HG02642 (cell line): ENCODE measurements around the gene CUEDC1.
A peak's percentile ranks its signal among the peaks of the same experiment; 100 is the strongest.
"Not testable (repeated sequence)": the region's sequence is repeated elsewhere in the genome, so short reads cannot be mapped to it uniquely, and the experiment has no call there.

Experiments used
- ATAC-seq: cut with Tn5 transposase; IDR thresholded peaks from one replicate; pipeline ENCODE4 v1.9.1; 2021; ENCODE audit warnings: mild to moderate bottlenecking; ENCODE audit not compliant: unreplicated experiment, poor library complexity

The CUEDC1 gene

GRCh38 chr17:57986841-57987580, 31.8 kb upstream of the CUEDC1 start:
- ATAC-seq, result peak; percentile 17

GRCh38 chr17:57985675-57985974, 30.4 kb upstream of the CUEDC1 start:
- ATAC-seq, result no peak

DNA sequence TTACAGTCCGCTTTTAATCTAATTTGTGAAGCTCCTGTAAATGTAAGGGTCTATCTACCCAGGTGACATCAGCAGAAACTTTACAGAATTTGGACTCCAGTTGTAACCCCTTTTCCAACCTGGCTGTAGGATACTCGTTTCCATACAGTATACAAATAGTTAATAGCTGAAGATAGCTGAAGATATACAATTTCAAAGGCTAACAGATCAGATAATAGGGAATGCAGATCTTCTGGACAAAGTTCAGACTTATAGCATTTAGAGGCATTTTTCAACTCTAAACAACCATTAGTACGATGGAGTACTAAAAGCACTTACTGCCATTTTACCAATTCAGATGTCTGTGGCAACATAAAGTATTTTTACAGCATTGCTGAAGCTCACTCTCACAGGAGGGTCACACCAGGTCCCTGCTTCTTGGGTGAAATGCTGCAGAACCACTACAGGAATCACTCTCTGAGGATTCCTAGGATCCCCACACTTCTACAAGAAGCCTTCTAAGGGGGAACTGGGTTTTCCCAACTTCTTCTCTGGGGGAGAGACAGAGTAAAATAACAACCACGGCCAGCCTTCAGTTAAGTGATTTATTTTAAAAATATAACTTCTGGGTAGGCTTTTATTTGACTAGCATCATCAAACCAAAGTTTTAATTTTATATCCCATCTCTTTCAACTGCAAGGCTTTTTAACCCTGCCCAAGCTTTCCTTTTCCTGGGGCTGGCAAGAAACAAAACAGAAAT, 29.9 kb upstream of the CUEDC1 start:
- ATAC-seq, result no peak

DNA sequence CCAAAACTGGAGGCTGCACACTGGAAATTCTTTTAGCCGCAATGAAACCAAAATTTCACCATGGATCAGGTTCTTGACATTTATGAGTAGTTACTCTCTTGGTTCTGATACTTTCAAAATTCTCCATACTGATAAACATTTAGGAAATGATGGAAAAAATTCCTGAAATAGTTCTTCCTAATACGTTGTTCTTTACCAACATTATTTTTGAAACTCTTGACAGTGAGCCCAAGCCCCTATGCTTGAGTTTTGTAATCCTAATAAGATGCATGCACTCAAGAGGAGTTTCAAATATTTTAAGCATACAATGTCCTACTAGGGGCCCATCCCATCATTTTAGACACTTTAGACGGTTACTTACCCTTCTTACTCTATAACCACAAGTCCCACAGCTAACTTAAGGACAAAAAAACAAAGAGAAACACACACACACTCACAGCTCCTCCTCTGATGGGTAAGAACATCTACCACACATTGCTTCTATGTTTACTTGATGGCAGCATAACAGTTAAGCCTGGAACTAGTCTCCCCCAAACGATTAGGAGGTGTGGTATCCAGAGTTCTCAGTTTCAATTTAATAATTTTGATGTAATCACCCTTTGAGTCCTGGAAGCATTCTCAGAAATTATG, 29.2 kb upstream of the CUEDC1 start:
- ATAC-seq, result no peak

DNA sequence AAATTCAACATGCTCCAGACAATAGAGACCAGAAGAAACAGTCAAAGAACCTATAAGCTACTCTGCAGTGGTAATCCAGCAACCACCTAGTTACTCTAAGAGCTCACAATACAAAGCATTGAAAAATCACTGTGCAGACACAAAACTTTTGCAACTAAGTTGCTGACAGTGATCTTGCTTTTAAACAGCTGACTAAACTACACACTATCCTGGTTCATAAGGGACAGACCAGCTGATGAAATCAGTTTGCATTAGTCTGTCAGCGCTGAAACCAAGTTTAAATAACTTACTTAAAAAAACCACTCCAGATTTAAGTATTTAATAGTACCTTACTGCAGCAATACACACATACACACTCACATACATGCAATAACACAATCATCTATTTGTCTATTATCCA, 28.2 kb upstream of the CUEDC1 start:
- ATAC-seq, result no peak

DNA sequence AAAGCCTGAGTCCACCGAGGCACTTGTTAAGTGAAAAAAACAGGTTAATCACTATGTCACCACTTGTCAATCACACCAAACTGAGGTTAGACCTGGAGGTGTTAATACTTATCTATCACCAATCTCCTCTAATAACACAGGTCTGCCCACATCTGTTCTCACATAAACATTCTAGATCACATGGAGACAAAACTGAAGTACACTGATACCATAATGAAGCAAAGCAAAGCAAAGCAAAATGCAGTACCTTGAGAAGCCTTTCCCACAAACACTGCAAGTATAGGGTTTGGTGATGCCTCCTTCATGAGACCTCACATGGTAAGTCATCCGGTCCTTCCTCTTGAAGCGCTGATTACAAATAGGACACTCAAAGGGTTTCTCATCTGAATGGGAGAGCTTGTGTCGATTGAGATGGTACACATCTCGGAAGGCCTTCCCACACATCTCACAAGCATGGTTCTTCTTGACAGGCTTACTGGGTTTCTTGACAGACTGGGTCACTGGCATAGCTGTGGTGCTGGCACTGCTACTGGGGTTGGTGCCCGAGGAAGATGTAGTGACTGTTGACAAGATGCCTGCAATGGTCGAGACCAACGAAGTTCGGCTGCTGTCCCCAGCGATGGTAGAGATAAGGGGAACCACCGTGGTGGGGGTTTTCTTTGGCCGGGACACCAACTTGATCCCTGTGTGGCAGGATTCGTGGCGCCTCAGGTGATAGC, 27.4 kb upstream of the CUEDC1 start:
- no peak for ATAC-seq

DNA sequence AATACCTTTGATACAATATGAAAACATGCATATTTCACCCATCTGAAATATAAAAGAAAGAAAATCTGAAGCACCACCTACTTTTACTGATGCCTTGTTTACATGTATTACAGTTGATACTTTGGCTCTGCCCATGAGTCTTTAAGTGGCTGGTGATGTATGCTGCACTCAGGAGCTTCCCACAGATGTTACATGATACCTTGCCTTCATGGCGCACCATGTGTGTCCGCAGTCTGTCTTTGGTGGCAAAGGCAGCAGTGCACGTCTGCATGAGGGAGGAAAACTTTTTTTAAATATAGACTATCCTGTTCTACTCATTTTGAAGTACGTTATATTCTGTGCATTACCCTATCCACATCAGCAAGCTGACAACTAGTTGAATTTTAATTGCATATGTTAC, 25.3 kb upstream of the CUEDC1 start:
- no peak for ATAC-seq

DNA sequence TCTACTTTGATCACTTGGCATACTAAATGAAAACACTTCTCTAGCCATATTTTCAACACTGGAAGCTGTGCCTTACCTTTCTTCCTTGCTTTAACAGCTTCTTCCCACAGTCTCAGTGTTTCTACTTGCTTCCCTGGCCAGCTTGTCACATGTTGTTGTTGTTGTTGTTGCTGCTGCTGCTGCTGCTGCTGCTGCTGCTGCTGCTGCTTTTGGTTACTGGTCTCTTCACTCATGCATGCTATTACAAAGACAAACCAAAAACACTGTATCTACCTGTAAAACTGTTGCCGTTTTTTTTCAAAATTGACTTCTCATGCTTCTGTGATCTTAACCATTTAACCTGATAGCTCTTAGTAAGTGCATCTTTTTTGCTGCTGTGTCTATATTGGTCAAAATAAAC, 23.9 kb upstream of the CUEDC1 start:
- no peak for ATAC-seq

DNA sequence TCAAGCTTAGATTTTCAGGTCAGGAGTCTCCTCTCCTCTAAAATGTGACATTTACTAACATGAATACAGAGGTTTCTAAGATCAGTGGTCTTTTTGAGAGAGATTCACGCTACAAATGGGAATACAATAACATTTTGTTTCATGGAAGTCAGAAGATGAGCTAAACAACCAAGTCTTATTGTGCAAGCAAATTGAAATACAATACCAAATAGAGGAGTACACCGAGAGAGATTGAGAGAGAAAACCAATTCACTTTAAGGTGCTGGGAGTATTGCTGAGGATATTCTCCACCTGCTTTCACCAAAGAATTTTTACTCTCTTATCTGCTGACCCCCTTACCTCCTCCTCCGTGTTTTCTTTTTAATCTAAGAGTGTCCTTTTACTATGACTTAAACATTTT, 21.4 kb upstream of the CUEDC1 start:
- ATAC-seq, result no peak

GRCh38 chr17:57975044-57975443, 19.8 kb upstream of the CUEDC1 start:
- no peak for ATAC-seq

DNA sequence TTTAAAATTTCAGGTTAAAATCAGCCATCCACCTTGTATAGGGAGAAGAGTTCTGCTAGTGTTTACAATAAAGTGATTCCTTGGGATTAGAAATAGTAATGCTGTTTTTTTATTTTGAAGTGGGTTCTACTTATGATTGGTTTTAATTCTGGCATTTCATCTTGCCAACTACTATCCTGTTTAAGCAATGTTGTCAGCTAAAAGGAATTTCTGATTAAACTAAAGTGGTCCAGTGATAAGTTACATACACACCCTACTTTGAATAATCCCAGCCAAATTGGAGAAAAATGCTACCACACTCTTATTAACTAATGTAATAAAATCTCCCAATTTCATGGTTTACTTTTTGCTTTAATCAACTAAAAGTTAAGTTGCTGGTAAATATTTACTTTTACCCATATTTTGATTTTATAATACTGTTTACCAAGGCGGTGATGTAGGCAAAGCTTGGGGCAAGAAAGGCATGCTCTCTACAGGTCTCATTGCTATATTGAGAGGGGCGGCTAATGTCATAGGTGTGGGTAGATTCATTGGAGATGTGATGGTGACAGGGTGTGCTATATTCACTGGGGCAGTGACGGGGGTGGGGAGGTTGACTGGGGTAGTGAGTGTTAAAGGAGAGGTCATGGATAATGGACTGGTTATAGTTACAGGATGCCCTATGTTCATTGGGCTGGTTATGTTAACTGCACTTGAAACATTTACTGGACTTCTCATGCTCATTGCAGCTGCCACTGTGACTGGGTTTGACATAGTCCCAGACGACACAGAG, 19.0 kb upstream of the CUEDC1 start:
- not testable (repeated sequence) for ATAC-seq

GRCh38 chr17:57972151-57972550, 16.9 kb upstream of the CUEDC1 start:
- ATAC-seq, result no peak

DNA sequence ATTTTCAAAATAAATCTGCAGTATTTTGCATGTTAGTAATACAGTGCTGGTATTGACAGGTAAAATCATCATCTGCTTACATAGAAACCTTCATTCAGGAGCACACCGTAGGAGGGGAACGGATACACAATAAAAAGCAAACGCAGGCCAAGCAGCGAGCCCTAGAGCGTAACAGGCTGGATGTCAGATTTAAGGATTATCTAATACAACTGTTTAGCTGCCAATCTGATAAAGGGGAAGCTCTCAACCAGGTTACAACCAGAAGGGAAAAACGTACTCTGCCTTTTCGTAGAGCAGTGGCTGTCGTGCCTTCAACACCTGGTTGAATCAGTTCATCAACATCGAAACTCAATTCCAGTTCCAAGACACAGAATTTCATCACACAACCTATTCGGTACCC, 16.4 kb upstream of the CUEDC1 start:
- no peak for ATAC-seq

- no peak for ATAC-seq
Observed at GRCh38 chr17:57970710-57971109, 15.5 kb upstream of the CUEDC1 start.

DNA sequence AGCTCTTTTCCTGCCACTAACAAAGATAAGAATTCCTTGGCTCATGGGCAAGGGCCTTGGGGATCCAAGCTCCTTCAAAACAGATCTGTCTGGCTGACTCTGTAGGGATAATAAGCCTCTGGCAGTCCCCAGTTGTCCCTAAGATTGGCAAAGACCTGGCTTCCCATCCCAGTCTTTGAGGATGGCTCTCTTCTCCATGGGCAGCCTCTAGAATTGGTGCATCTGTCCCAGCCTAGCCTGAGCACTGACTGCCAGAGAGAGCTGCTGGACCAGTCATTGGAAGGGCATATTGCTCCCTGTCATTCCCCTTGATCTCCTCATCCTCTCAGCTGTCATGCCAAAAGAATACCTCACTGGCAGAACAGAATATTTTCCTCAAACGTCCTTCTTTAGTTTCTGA, 13.2 kb upstream of the CUEDC1 start:
- ATAC-seq, result no peak

- no peak for ATAC-seq
Observed at GRCh38 chr17:57966875-57967274, 11.7 kb upstream of the CUEDC1 start.

GRCh38 chr17:57966246-57966645, 11.0 kb upstream of the CUEDC1 start:
- no peak for ATAC-seq

- ATAC-seq, result no peak
Observed at GRCh38 chr17:57965521-57966160, 10.4 kb upstream of the CUEDC1 start.

GRCh38 chr17:57963149-57963511, 7.9 kb upstream of the CUEDC1 start:
- no peak for ATAC-seq
